H1 (cell line): Measurements from ENCODE around the gene SLC35E1.

Experiments
- CBX8 ChIP-seq: fragments of 300-800, 300-1000 bp; sonication (generic); IDR thresholded peaks from 2 replicates; pipeline ENCODE4 v1.7.1; 2016; ENCODE audit warnings: low read depth, low read length, borderline replicate concordance
- EP300 ChIP-seq, 2 experiments: IDR thresholded peaks; 1 replicate in 1 of 2; 2 replicates in 1 of 2; pipeline ENCODE4 v1.6.1; 2011 to 2012; ENCODE audit warnings: low read depth in 2 of 2, low read length in 2 of 2, mild to moderate bottlenecking in 2 of 2, borderline replicate concordance in 1 of 2, inconsistent platforms in 1 of 2, moderate library complexity in 1 of 2
- GABPA ChIP-seq: IDR thresholded peaks from 2 replicates; pipeline ENCODE4 v1.6.1; 2011; ENCODE audit warnings: mild to moderate bottlenecking, low read length, moderate library complexity, borderline replicate concordance; ENCODE audit not compliant: insufficient read depth
- HDAC2 ChIP-seq, 2 experiments: fragments of 300-600 bp in 1 of 2; sonication (generic) in 1 of 2; IDR thresholded peaks; 2 replicates each; pipeline ENCODE4 v1.6.1; 2011 to 2012; ENCODE audit warnings: low read depth in 2 of 2, low read length in 2 of 2, mild to moderate bottlenecking in 2 of 2, moderate library complexity in 2 of 2, borderline replicate concordance in 1 of 2, inconsistent platforms in 1 of 2
- JUND ChIP-seq: IDR thresholded peaks from 2 replicates; pipeline ENCODE4 v1.6.1; 2011; ENCODE audit warnings: mild to moderate bottlenecking, improper control_type of control experiment, low read length
- POLR2AphosphoS5 ChIP-seq: IDR thresholded peaks from 2 replicates; pipeline ENCODE4 v1.6.1; 2011; ENCODE audit warnings: low read depth, low read length
- SIN3A ChIP-seq, 2 experiments: IDR thresholded peaks in 1 of 2; conservative IDR thresholded peaks in 1 of 2; 2 replicates each; pipeline ENCODE4 v1.6.1; 2011 to 2012; ENCODE audit warnings: low read length in 2 of 2, improper control_type of control experiment in 1 of 2, low read depth in 1 of 2, mild to moderate bottlenecking in 1 of 2
- SP4 ChIP-seq: IDR thresholded peaks from 2 replicates; pipeline ENCODE4 v1.6.1; 2012; ENCODE audit warnings: low read length, inconsistent platforms
- TAF1 ChIP-seq: IDR thresholded peaks from 2 replicates; pipeline ENCODE4 v1.6.1; 2011; ENCODE audit warnings: mild to moderate bottlenecking, low read depth, low read length
- YY1 ChIP-seq: IDR thresholded peaks from 2 replicates; pipeline ENCODE4 v1.6.1; 2011; ENCODE audit warnings: low read depth, mild to moderate bottlenecking, low read length
- TF ChIP-seq, protein P1 (sequence below), 3 experiments: IDR thresholded peaks; 1 replicate in 2 of 3; 2 replicates in 1 of 3; pipeline versions ENCODE4 v1.5.1 to v1.6.1; 2011; ENCODE audit warnings: low read length in 3 of 3, mild to moderate bottlenecking in 3 of 3, inconsistent platforms in 2 of 3, low read depth in 1 of 3, moderate library complexity in 1 of 3; ENCODE audit not compliant: insufficient read depth in 1 of 3; ENCODE audit errors: control extremely low read depth in 1 of 3
- TF ChIP-seq, protein P2 (sequence below): IDR thresholded peaks from 2 replicates; pipeline ENCODE4 v1.6.1; 2012; ENCODE audit warnings: inconsistent platforms

DNA sequence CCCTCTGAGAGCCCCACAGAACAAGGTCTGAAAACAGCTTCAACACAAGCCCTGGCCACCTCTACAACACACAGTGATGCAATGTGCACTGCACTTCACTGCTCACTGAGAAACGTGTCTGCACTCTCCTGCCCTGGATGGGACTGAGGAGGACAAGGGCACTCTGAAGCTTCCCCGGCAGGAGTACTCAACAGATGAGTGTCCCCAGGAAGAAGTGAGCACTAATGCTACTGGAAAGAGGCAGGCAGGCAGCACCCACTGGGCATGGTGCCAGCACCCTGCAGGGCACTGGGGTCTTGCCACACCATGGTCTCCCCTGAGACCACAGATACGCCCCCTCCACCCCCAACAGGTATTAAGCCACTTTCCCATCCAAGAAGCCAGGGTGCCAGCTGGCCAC lies 17.7 kb upstream of the SLC35E1 start:
- no peak for TF ChIP-seq SIN3A (conservative IDR thresholded peaks at IDR 0.05 in 1 of 2, IDR thresholded peaks at IDR 0.05 in 1 of 2; ENCODE audit: low read depth in 1 of 2, low read length in 2 of 2)
- no peak for TF ChIP-seq POLR2AphosphoS5
- no peak for TF ChIP-seq YY1
- no peak for TF ChIP-seq HDAC2 (IDR thresholded peaks at IDR 0.05; ENCODE audit: borderline replicate concordance in 1 of 2, low read depth in 2 of 2, low read length in 2 of 2)
- TF ChIP-seq, protein P1, sequence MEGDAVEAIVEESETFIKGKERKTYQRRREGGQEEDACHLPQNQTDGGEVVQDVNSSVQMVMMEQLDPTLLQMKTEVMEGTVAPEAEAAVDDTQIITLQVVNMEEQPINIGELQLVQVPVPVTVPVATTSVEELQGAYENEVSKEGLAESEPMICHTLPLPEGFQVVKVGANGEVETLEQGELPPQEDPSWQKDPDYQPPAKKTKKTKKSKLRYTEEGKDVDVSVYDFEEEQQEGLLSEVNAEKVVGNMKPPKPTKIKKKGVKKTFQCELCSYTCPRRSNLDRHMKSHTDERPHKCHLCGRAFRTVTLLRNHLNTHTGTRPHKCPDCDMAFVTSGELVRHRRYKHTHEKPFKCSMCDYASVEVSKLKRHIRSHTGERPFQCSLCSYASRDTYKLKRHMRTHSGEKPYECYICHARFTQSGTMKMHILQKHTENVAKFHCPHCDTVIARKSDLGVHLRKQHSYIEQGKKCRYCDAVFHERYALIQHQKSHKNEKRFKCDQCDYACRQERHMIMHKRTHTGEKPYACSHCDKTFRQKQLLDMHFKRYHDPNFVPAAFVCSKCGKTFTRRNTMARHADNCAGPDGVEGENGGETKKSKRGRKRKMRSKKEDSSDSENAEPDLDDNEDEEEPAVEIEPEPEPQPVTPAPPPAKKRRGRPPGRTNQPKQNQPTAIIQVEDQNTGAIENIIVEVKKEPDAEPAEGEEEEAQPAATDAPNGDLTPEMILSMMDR (IDR thresholded peaks at IDR 0.05; ENCODE audit: control extremely low read depth in 1 of 3, insufficient read depth in 1 of 3, low read depth in 1 of 3, low read length in 3 of 3) = no peak
- TF ChIP-seq, protein P2, sequence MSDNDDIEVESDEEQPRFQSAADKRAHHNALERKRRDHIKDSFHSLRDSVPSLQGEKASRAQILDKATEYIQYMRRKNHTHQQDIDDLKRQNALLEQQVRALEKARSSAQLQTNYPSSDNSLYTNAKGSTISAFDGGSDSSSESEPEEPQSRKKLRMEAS = no peak
- no peak for TF ChIP-seq GABPA
- no peak for TF ChIP-seq CBX8
- no peak for TF ChIP-seq JUND
- TF ChIP-seq EP300 (IDR thresholded peaks at IDR 0.05; ENCODE audit: borderline replicate concordance in 1 of 2, low read depth in 2 of 2, low read length in 2 of 2) = no peak
- TF ChIP-seq TAF1 = no peak
- no peak for TF ChIP-seq SP4
